GM06990 (cell line): Measurements from ENCODE around the gene YTHDF1.

Experiments used
- DNase-seq: peaks from one replicate; pipeline ENCODE4 v3.0.0-alpha.2; 2011; ENCODE audit not compliant: insufficient read length; ENCODE audit errors: extremely low read depth
- H3K27me3 ChIP-seq: replicated peaks from 2 replicates; pipeline ENCODE4 v1.6.0; 2011; ENCODE audit warnings: low read length; ENCODE audit not compliant: control insufficient read depth, insufficient read depth
- H3K36me3 ChIP-seq: 2 replicates; pipeline ENCODE4 v1.5.1; 2011; ENCODE audit warnings: low read length; ENCODE audit not compliant: control insufficient read depth, insufficient read depth
- H3K4me3 ChIP-seq: replicated peaks from 2 replicates; pipeline ENCODE4 v1.5.1; 2011; ENCODE audit warnings: low read depth, mild to moderate bottlenecking, control low read depth, low read length
- CTCF ChIP-seq: IDR thresholded peaks from 2 replicates; pipeline ENCODE4 v1.5.1; 2011; ENCODE audit warnings: low read length, control low read depth, mild to moderate bottlenecking, inconsistent platforms; ENCODE audit not compliant: insufficient read depth, poor library complexity, severe bottlenecking

YTHDF1 gene

GRCh38 chr20:63156221-63156671 lies 59.7 kb downstream of the YTHDF1 start:
- no peak for TF ChIP-seq CTCF
- Histone ChIP-seq H3K27me3 (peaks cover 2% of the 10 kb centered on the region; the same call in 1 of the 2 replicates), H3K4me3 (no peak overlapping the region), H3K36me3 (no peaks in the 10 kb centered on the region)
- DNase-seq = no peak

- no peaks in the 10 kb centered on the region for H3K36me3 ChIP-seq
- H3K4me3 ChIP-seq = no peak overlapping the region
- DNase-seq = no peak
- no peak for TF ChIP-seq CTCF
- H3K27me3 ChIP-seq = peaks cover 2% of the 10 kb centered on the region; the same call in 1 of the 2 replicates
Observed at GRCh38 chr20:63155266-63156165, 60.4 kb downstream of the YTHDF1 start.

- no peak overlapping the region for H3K4me3 ChIP-seq
- no peak for TF ChIP-seq CTCF
- DNase-seq = no peak
- H3K27me3 ChIP-seq = peaks cover 2% of the 10 kb centered on the region; the same call in 1 of the 2 replicates
- H3K36me3 ChIP-seq = no peaks in the 10 kb centered on the region
Observed at GRCh38 chr20:63154395-63154794, 61.5 kb downstream of the YTHDF1 start.

- H3K27me3 ChIP-seq = peaks cover 2% of the 10 kb centered on the region; the same call in 1 of the 2 replicates
- H3K4me3 ChIP-seq = no peak overlapping the region
- DNase-seq = no peak
- no peak for TF ChIP-seq CTCF
- H3K36me3 ChIP-seq = no peaks in the 10 kb centered on the region
Observed at GRCh38 chr20:63153254-63154221, 62.4 kb downstream of the YTHDF1 start.

- Histone ChIP-seq H3K36me3 (no peaks in the 10 kb centered on the region), H3K27me3 (peaks cover 2% of the 10 kb centered on the region; the same call in 1 of the 2 replicates), H3K4me3 (no peak overlapping the region)
- TF ChIP-seq CTCF = no peak
- no peak for DNase-seq
Observed at GRCh38 chr20:63152322-63153253, 63.3 kb downstream of the YTHDF1 start.
